CD14-positive monocyte (primary cell): Measurements from ENCODE around the gene PLEKHA7. TPM values are rescaled to one million over a fixed set of nuclear protein-coding genes. Genes with fewer than 3 reads are reported as not detected.

Experiments
- DNase-seq, 3 donors: peaks; one replicate each; pipeline ENCODE4 v3.0.0-alpha.2; 2011 to 2022
- H2AFZ ChIP-seq: 2 replicates; pipeline ENCODE4 v1.6.0; 2012; ENCODE audit warnings: mild to moderate bottlenecking, low read depth, low read length, inconsistent platforms; ENCODE audit not compliant: insufficient read depth, poor library complexity, severe bottlenecking
- H3K27ac ChIP-seq, 2 donors: 1 replicate in 1 of 2; 2 replicates in 1 of 2; pipeline ENCODE4 v1.5.1; 2012 to 2013; ENCODE audit warnings: low read length in 2 of 2, control low read depth in 1 of 2, inconsistent platforms in 1 of 2, low read depth in 1 of 2, mild to moderate bottlenecking in 1 of 2
- H3K27me3 ChIP-seq, 2 donors: one replicate each; pipeline versions ENCODE4 v1.6.0 to v1.6.1; 2011 to 2013; ENCODE audit warnings: low read length in 2 of 2; ENCODE audit not compliant: control insufficient read depth in 2 of 2, insufficient read depth in 2 of 2
- H3K36me3 ChIP-seq, 2 donors: replicated peaks in 1 of 2; 1 replicate in 1 of 2; 2 replicates in 1 of 2; pipeline versions ENCODE4 v1.5.1 to v1.6.1; 2012 to 2013; ENCODE audit warnings: low read length in 2 of 2, control low read depth in 1 of 2, inconsistent platforms in 1 of 2, mild to moderate bottlenecking in 1 of 2; ENCODE audit not compliant: insufficient read depth in 2 of 2, control insufficient read depth in 1 of 2
- H3K4me1 ChIP-seq, 2 donors: 1 replicate in 1 of 2; 2 replicates in 1 of 2; pipeline versions ENCODE4 v1.5.1 to v1.6.1; 2012 to 2013; ENCODE audit warnings: low read length in 2 of 2, control low read depth in 1 of 2, inconsistent platforms in 1 of 2, mild to moderate bottlenecking in 1 of 2, moderate library complexity in 1 of 2; ENCODE audit not compliant: insufficient read depth in 2 of 2, control insufficient read depth in 1 of 2
- H3K4me2 ChIP-seq: replicated peaks from 2 replicates; pipeline ENCODE3; 2012; ENCODE audit warnings: low read length, moderate library complexity, mild to moderate bottlenecking; ENCODE audit not compliant: poor library complexity, severe bottlenecking; ENCODE audit errors: extremely low read depth
- H3K4me3 ChIP-seq, 3 experiments: fragments of 200-600 bp in 1 of 3; sonication (generic) in 1 of 3; replicated peaks in 1 of 3; 1 replicate in 2 of 3; 2 replicates in 1 of 3; pipeline ENCODE4 v1.5.1; 2011 to 2013; ENCODE audit warnings: low read length in 3 of 3, mild to moderate bottlenecking in 3 of 3, control low read depth in 2 of 3, low read depth in 2 of 3, inconsistent platforms in 1 of 3, moderate library complexity in 1 of 3
- H3K79me2 ChIP-seq: 2 replicates; pipeline ENCODE4 v1.6.0; 2012; ENCODE audit warnings: mild to moderate bottlenecking, control low read depth, inconsistent platforms, low read length, moderate library complexity; ENCODE audit not compliant: insufficient read depth
- H3K9ac ChIP-seq: 2 replicates; pipeline ENCODE4 v1.6.0; 2017; ENCODE audit warnings: low read length, mild to moderate bottlenecking; ENCODE audit not compliant: insufficient read depth, poor library complexity, severe bottlenecking
- H3K9me3 ChIP-seq, 2 donors: replicated peaks in 1 of 2; 1 replicate in 1 of 2; 2 replicates in 1 of 2; pipeline versions ENCODE4 v1.5.1 to v1.6.1; 2012 to 2013; ENCODE audit warnings: low read length in 2 of 2, control low read depth in 1 of 2; ENCODE audit not compliant: control insufficient read depth in 1 of 2, insufficient read depth in 1 of 2
- H4K20me1 ChIP-seq: 2 replicates; pipeline ENCODE4 v1.6.0; 2012; ENCODE audit warnings: mild to moderate bottlenecking, low read length, control low read depth, moderate library complexity; ENCODE audit not compliant: insufficient read depth
- H3K27ac Mint-ChIP-seq, 7 donors: one replicate each; pipeline ENCODE4 v1.8.0; 2020; ENCODE audit warnings: mild to moderate bottlenecking in 7 of 7, mixed read lengths in 7 of 7, moderate library complexity in 6 of 7, inconsistent platforms in 2 of 7
- H3K27me3 Mint-ChIP-seq, 3 donors: one replicate each; pipeline ENCODE4 v1.8.0; 2021 to 2022; ENCODE audit warnings: low read depth in 3 of 3, mild to moderate bottlenecking in 3 of 3, mixed read lengths in 3 of 3, moderate library complexity in 3 of 3, inconsistent platforms in 1 of 3
- H3K36me3 Mint-ChIP-seq, 2 donors: one replicate each; pipeline ENCODE4 v1.8.0; 2020; ENCODE audit warnings: mixed read lengths in 2 of 2, inconsistent platforms in 1 of 2, mild to moderate bottlenecking in 1 of 2
- H3K4me1 Mint-ChIP-seq: one replicate; pipeline ENCODE4 v1.8.0; 2020; ENCODE audit warnings: mild to moderate bottlenecking, mixed read lengths
- H3K4me3 Mint-ChIP-seq, 2 donors: one replicate each; pipeline ENCODE4 v1.8.0; 2020; ENCODE audit warnings: mild to moderate bottlenecking in 2 of 2, mixed read lengths in 2 of 2, moderate library complexity in 1 of 2
- H3K9me3 Mint-ChIP-seq, 7 donors: one replicate each; pipeline ENCODE4 v1.8.0; 2020 to 2022; ENCODE audit warnings: mixed read lengths in 7 of 7, mild to moderate bottlenecking in 6 of 7, moderate library complexity in 6 of 7, inconsistent platforms in 2 of 7
- WGBS: methylation state at CpG from one replicate; pipeline ENCODE4 v1.1.5; 2013; ENCODE audit warnings: missing lambda C conversion rate; ENCODE audit not compliant: insufficient coverage; 5-methylcytosine and 5-hydroxymethylcytosine counted together
- intact Hi-C, 2 donors: fragments of 100-400 bp; cut with micrococcal nuclease; formaldehyde crosslinking; loops; one replicate each; pipeline versions ENCODE4 v1.15.0 to v1.15.1; 2023
- polyA plus RNA-seq, 3 donors: library from polyadenylated mRNA; depleted of rRNA in 1 of 3; unstranded in 2 of 3; stranded (reverse) in 1 of 3; fragments of 300-500 nt in 2 of 3; fragments of >200 nt in 1 of 3; fragmentation: Illumina TruSeq in 2 of 3; gene quantifications; 1 replicate in 2 of 3; 2 replicates in 1 of 3; pipeline ENCODE4 v1.2.3, GENCODE V29; 2012 to 2021
- TF ChIP-seq, protein P1 (sequence below): fragments of 200-600 bp; IDR thresholded peaks from one replicate; pipeline ENCODE4 v1.8.0; 2022; ENCODE audit warnings: antibody characterized with exemption, mild to moderate bottlenecking

Gene PLEKHA7
- polyA plus RNA-seq, 3 donors: 0.05 to 0.92 (median 0.22) TPM

DNA sequence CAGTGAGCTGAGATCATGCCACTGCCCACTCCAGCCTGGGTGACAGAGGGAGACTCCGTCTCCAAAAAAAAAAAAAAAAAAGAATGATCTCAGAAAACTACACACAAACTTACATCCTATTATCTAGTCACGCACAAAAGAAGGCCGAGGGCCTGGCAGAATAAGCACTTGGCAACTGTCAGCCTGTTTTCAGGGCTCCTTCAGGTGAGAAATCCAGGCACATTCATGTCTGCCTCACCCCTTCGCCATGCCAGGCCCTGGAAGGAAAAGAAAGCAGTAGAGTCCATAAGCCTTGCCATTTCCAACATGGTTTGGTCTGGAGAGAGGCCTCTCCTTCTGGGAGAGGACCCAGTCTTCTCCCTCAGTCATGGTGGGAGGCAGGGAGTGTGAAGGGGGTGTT, 244.8 kb downstream of the PLEKHA7 start:
- H2AFZ ChIP-seq: no peak overlapping the region
- H3K27ac ChIP-seq: no peak overlapping the region
- H3K4me1 ChIP-seq: no peaks in the 10 kb centered on the region
- Mint-ChIP-seq H3K4me1 (no peaks in the 10 kb centered on the region), H3K36me3 (no peaks in the 10 kb centered on the region), H3K27ac (no peak overlapping the region), H3K4me3 (no peak overlapping the region), H3K27me3 (peaks cover 2 to 5% (median 3%) of the 10 kb centered on the region in 3 donors), H3K9me3 (no peaks in the 10 kb centered on the region)
- H3K4me2 ChIP-seq: no peak overlapping the region
- WGBS: 80% methylated on average over 1 of the region's 4 CpGs
- TF ChIP-seq, protein P1, sequence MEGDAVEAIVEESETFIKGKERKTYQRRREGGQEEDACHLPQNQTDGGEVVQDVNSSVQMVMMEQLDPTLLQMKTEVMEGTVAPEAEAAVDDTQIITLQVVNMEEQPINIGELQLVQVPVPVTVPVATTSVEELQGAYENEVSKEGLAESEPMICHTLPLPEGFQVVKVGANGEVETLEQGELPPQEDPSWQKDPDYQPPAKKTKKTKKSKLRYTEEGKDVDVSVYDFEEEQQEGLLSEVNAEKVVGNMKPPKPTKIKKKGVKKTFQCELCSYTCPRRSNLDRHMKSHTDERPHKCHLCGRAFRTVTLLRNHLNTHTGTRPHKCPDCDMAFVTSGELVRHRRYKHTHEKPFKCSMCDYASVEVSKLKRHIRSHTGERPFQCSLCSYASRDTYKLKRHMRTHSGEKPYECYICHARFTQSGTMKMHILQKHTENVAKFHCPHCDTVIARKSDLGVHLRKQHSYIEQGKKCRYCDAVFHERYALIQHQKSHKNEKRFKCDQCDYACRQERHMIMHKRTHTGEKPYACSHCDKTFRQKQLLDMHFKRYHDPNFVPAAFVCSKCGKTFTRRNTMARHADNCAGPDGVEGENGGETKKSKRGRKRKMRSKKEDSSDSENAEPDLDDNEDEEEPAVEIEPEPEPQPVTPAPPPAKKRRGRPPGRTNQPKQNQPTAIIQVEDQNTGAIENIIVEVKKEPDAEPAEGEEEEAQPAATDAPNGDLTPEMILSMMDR: no peak
- H3K36me3 ChIP-seq: no peaks in the 10 kb centered on the region
- intact Hi-C loops: no loop called here
- DNase-seq: no peak
- no peak overlapping the region for H3K9ac ChIP-seq
- no peak overlapping the region for H3K4me3 ChIP-seq
- H3K79me2 ChIP-seq: no peaks in the 10 kb centered on the region
- H3K9me3 ChIP-seq: no peaks in the 10 kb centered on the region
- no peaks in the 10 kb centered on the region for H4K20me1 ChIP-seq
- no peaks in the 10 kb centered on the region for H3K27me3 ChIP-seq

DNA sequence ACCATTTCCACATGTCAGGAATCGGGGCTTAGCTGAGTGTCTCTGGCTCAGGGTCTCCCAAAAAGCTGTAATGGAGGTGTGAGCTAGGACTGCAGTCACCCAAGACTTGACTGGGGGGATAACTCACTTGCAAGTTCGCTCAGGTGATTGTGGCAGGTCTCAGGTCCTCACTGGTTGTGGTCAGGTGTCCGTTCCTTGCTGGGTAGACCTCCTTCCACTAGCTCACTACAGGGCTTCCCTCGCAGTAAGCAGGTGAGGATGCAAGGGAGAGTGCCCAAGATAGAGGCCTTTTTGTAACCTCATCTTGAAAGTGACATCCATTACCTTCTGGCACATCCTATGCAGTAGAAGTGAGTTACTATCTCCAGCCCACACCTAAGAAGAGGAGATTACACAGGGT, 246.3 kb downstream of the PLEKHA7 start:
- Histone ChIP-seq H3K9me3 (no peaks in the 10 kb centered on the region), H3K27me3 (no peaks in the 10 kb centered on the region), H3K9ac (no peak overlapping the region), H3K4me2 (no peak overlapping the region), H3K36me3 (no peaks in the 10 kb centered on the region), H3K27ac (no peak overlapping the region), H3K79me2 (no peaks in the 10 kb centered on the region), H3K4me3 (no peak overlapping the region), H3K4me1 (no peaks in the 10 kb centered on the region), H4K20me1 (no peaks in the 10 kb centered on the region), H2AFZ (no peak overlapping the region)
- Mint-ChIP-seq H3K27ac (no peak overlapping the region), H3K4me3 (no peak overlapping the region), H3K9me3 (no peaks in the 10 kb centered on the region), H3K4me1 (no peaks in the 10 kb centered on the region), H3K27me3 (peaks cover 2 to 3% (median 2%) of the 10 kb centered on the region in 3 donors), H3K36me3 (no peaks in the 10 kb centered on the region)
- DNase-seq: no peak
- WGBS: 94% methylated on average over 2 of the region's 4 CpGs
- intact Hi-C loops: no loop called here
- TF ChIP-seq, protein P1: no peak
